Gastroesophageal sphincter (tissue), 4 donors: ENCODE data around the gene MEIKIN. TPM values are rescaled to one million over a fixed set of nuclear protein-coding genes. Genes with fewer than 3 reads are reported as not detected.
"Not testable (repeated sequence)": the region's sequence is repeated elsewhere in the genome, so short reads cannot be mapped to it uniquely, and the experiment has no call there.

ENCODE experiments used
- ATAC-seq: fragments of 150-250 bp; one replicate; pipeline ENCODE4 v1.9.1; 2016; ENCODE audit warnings: mild to moderate bottlenecking, moderate library complexity
- H3K27ac ChIP-seq, 4 donors: fragments of 200-600 bp; sonication (generic) in 3 of 4; 1 replicate in 3 of 4; 2 replicates in 1 of 4; pipeline ENCODE4 v1.5.1; 2016 to 2019
- H3K27me3 ChIP-seq: fragments of 200-600 bp; sonication (generic); one replicate; pipeline ENCODE4 v1.5.1; 2019
- H3K36me3 ChIP-seq, 2 donors: fragments of 200-600 bp; sonication (generic); one replicate each; pipeline ENCODE4 v1.5.1; 2019; ENCODE audit warnings: control low read depth in 1 of 2
- H3K4me1 ChIP-seq, 3 donors: fragments of 200-600 bp; sonication (generic); 1 replicate in 2 of 3; 2 replicates in 1 of 3; pipeline ENCODE4 v1.5.1; 2016 to 2019; ENCODE audit warnings: control low read depth in 2 of 3
- H3K4me3 ChIP-seq, 2 donors: fragments of 200-600 bp; sonication (generic); one replicate each; pipeline ENCODE4 v1.5.1; 2019; ENCODE audit warnings: mild to moderate bottlenecking in 1 of 2, moderate library complexity in 1 of 2
- H3K9me3 ChIP-seq, 3 donors: fragments of 200-600 bp; sonication (generic); one replicate each; pipeline ENCODE4 v1.5.1; 2017 to 2019; ENCODE audit warnings: control low read depth in 2 of 3
- EP300 ChIP-seq: sonication (generic); formaldehyde crosslinking; IDR thresholded peaks from one replicate; pipeline ENCODE4 v1.6.1; 2017; ENCODE audit warnings: antibody characterized with exemption, mild to moderate bottlenecking
- POLR2A ChIP-seq, 2 donors: fragments of 450-650 bp; IDR thresholded peaks; one replicate each; pipeline ENCODE4 v1.6.1; 2017; ENCODE audit warnings: antibody characterized with exemption in 2 of 2, mild to moderate bottlenecking in 2 of 2, moderate library complexity in 1 of 2
- POLR2AphosphoS5 ChIP-seq: sonication (generic); formaldehyde crosslinking; IDR thresholded peaks from one replicate; pipeline ENCODE4 v1.6.1; 2017; ENCODE audit warnings: antibody characterized with exemption
- WGBS, 2 donors: methylation state at CpG; one replicate each; pipeline ENCODE4 v1.1.5; 2018; ENCODE audit warnings: low coverage in 1 of 2; 5-methylcytosine and 5-hydroxymethylcytosine counted together
- total RNA-seq, 4 donors: library from RNA; depleted of rRNA; stranded (reverse); fragments of >200 nt; gene quantifications; one replicate each; pipeline ENCODE4 v1.1.0, GENCODE V29; 2016
- TF ChIP-seq, protein P1 (sequence below), 4 experiments: fragments of 200-600 bp in 2 of 4; fragments of 450-650 bp in 2 of 4; sonication (generic) in 1 of 4; IDR thresholded peaks; one replicate each; pipeline ENCODE4 v1.5.1; 2017 to 2019; ENCODE audit warnings: antibody characterized with exemption in 4 of 4, mild to moderate bottlenecking in 2 of 4, moderate library complexity in 2 of 4

The MEIKIN gene
- total RNA-seq, 4 donors from 2014 or later: 0.66 to 4.0 TPM; not detected in 2

DNA sequence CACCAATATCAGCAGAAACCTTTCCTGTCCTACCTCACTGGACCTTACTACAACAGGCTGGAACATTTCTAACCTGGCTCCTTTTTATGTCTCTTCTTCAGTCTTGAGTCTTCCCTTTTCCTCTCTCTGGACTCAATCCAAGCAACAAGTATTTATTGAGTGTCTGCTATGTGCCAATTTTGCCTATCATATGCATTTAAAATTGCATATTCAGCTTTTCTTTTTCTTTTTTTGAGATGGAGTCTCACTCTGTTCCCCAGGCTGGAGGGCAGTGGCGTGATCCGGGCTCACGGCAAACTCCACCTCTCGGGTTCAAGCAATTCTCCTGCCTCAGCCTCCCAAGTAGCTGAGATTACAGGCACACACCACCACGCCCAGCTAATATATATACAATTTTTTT is 65.8 kb downstream of the MEIKIN start:
- WGBS, 2 donors: 88 to 95% methylated on average over 5 of the region's 5 CpGs
- no peaks in the 10 kb centered on the region for H3K36me3 ChIP-seq
- H3K27ac ChIP-seq: no peak overlapping the region

DNA sequence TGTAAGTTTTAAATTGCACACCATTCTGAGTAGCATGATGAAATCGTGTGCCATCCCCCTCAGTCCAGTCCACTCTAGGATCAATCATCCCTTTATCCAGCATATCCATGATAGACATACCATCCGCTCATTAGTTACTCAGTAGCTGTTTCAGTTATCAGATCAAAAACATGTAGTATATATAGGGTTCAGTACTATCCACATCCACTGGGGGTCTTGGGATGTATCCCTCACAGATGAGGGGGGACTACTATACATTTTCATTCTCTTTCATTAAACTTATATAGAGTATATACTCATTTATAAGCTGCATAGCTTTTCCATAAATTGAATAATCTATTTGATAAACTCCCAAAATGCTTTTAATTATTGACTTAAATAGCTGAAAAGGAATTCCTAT is 67.6 kb downstream of the MEIKIN start:
- TF ChIP-seq, protein P1, sequence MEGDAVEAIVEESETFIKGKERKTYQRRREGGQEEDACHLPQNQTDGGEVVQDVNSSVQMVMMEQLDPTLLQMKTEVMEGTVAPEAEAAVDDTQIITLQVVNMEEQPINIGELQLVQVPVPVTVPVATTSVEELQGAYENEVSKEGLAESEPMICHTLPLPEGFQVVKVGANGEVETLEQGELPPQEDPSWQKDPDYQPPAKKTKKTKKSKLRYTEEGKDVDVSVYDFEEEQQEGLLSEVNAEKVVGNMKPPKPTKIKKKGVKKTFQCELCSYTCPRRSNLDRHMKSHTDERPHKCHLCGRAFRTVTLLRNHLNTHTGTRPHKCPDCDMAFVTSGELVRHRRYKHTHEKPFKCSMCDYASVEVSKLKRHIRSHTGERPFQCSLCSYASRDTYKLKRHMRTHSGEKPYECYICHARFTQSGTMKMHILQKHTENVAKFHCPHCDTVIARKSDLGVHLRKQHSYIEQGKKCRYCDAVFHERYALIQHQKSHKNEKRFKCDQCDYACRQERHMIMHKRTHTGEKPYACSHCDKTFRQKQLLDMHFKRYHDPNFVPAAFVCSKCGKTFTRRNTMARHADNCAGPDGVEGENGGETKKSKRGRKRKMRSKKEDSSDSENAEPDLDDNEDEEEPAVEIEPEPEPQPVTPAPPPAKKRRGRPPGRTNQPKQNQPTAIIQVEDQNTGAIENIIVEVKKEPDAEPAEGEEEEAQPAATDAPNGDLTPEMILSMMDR (IDR thresholded peaks at IDR 0.05): no peak
- no peak for TF ChIP-seq POLR2AphosphoS5
- TF ChIP-seq POLR2A (IDR thresholded peaks at IDR 0.05): no peak
- no peak for TF ChIP-seq EP300
- ATAC-seq: no peak
- Histone ChIP-seq H3K9me3 (peaks cover 0 to 4% (median 0%) of the 10 kb centered on the region in 3 donors), H3K4me1 (no peaks in the 10 kb centered on the region), H3K36me3 (no peaks in the 10 kb centered on the region), H3K27me3 (no peaks in the 10 kb centered on the region), H3K27ac (no peak overlapping the region), H3K4me3 (no peak overlapping the region)
- whole genome bisulfite sequencing, 2 donors: 85 to 86% methylated on average over 2 of the region's 2 CpGs

More for the DNA sequence above, 65.8 kb downstream of the MEIKIN start:
- TF ChIP-seq, protein P1 (IDR thresholded peaks at IDR 0.05): no peak
- TF ChIP-seq EP300 (no peak), POLR2A (IDR thresholded peaks at IDR 0.05) (no peak), POLR2AphosphoS5 (no peak)
- Histone ChIP-seq H3K27me3 (no peaks in the 10 kb centered on the region), H3K9me3 (peaks cover 0 to 4% (median 0%) of the 10 kb centered on the region in 3 donors), H3K4me1 (no peaks in the 10 kb centered on the region), H3K4me3 (no peak overlapping the region)
- ATAC-seq: no peak

DNA sequence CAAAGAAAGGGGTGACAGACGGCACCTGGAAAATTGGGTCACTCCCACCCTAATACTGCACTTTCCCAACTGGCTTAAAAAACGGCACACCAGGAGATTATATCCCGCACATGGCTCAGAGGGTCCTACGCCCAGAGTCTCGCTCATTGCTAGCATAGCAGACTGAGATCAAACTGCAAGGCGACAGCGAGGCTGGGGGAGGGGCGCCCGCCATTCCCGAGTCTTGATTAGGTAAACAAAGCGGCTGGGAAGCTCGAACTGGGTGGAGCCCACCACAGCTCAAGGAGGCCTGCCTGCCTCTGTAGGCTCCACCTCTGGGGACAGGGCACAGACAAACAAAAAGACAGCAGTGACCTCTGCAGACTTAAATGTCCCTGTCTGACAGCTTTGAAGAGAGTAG is 74.2 kb downstream of the MEIKIN start:
- H3K27me3 ChIP-seq, H3K27ac ChIP-seq, H3K36me3 ChIP-seq, H3K4me1 ChIP-seq, ATAC-seq, H3K4me3 ChIP-seq: not testable (repeated sequence)
- H3K9me3 ChIP-seq: peaks cover 0 to 30% (median 0%) of the 10 kb centered on the region in 3 donors
- 85 to 96% methylated on average over 4 to 10 of the region's 12 CpGs for WGBS, 2 donors

DNA sequence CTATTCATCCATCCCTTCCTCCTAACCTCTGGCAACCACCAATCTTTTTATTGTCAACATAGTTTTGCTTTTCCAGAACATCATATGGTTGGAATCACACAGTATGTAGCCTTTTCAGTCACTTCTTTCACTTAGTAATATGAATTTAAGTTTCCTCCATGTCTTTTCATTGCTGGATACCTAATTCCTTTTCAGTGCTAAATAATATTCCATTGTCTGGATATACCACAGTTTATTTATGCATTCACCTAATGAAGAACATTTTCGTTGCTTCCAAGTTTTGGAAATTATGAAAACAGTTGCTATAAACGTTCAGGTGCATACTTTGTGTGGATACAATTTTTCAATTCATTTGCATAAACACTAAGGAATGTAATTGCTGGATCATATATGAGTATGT is 77.9 kb downstream of the MEIKIN start:
- TF ChIP-seq EP300: no peak
- TF ChIP-seq POLR2AphosphoS5: no peak
- TF ChIP-seq POLR2A (IDR thresholded peaks at IDR 0.05): no peak
- TF ChIP-seq, protein P1 (IDR thresholded peaks at IDR 0.05): no peak
- Histone ChIP-seq H3K27me3 (no peaks in the 10 kb centered on the region), H3K4me1 (no peaks in the 10 kb centered on the region), H3K27ac (no peak overlapping the region), H3K9me3 (peaks cover 0 to 61% (median 0%) of the 10 kb centered on the region in 3 donors), H3K36me3 (no peaks in the 10 kb centered on the region), H3K4me3 (no peak overlapping the region)
- no peak for ATAC-seq
- WGBS, 2 donors: 25 to 46% methylated on average over 2 of the region's 2 CpGs

DNA sequence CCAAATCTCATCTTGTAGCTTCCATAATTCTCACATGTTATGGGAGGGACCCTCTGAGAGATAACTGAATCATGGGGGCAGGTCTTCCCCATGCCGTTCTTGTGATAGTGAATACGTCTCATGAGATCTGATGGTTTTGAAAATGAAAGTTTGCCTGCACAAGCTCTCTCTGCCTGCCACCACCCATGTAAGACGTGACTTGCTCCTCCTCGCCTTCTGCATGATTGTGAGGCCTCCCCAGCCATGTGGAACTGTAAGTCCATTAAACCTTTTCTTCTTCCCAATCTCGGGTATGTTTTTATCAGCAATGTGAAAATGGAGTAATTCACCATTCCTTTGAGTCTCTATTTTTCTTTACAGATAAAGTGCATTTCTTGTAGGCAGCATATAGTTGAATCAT is 81.8 kb downstream of the MEIKIN start:
- TF ChIP-seq EP300 (no peak), POLR2A (IDR thresholded peaks at IDR 0.05) (no peak), POLR2AphosphoS5 (no peak)
- TF ChIP-seq, protein P1 (IDR thresholded peaks at IDR 0.05): no peak
- 86 to 88% methylated on average over 5 of the region's 5 CpGs for WGBS, 2 donors
- H3K9me3 ChIP-seq: peaks cover 0 to 57% (median 0%) of the 10 kb centered on the region in 3 donors
- no peak overlapping the region for H3K27ac ChIP-seq
- no peak overlapping the region for H3K4me3 ChIP-seq
- no peaks in the 10 kb centered on the region for H3K4me1 ChIP-seq
- no peaks in the 10 kb centered on the region for H3K27me3 ChIP-seq
- no peaks in the 10 kb centered on the region for H3K36me3 ChIP-seq
- no peak for ATAC-seq
